HUES48 (cell line): Measurements from ENCODE around the gene TEN1.

ENCODE experiments used
- H3K27ac ChIP-seq: one replicate; pipeline ENCODE4 v1.7.0; 2013; ENCODE audit warnings: low read depth, low read length, inconsistent platforms
- H3K27me3 ChIP-seq: 2 replicates; pipeline ENCODE4 v1.6.1; 2013; ENCODE audit warnings: mild to moderate bottlenecking, low read length; ENCODE audit not compliant: control insufficient read depth, insufficient read depth
- H3K36me3 ChIP-seq: 2 replicates; pipeline ENCODE4 v1.6.1; 2013; ENCODE audit warnings: low read length; ENCODE audit not compliant: control insufficient read depth, insufficient read depth
- H3K4me1 ChIP-seq: 2 replicates; pipeline ENCODE4 v1.6.1; 2013; ENCODE audit warnings: mild to moderate bottlenecking, low read length; ENCODE audit not compliant: control insufficient read depth, insufficient read depth
- H3K4me3 ChIP-seq: 2 replicates; pipeline ENCODE4 v1.5.1; 2013; ENCODE audit warnings: mild to moderate bottlenecking, low read depth, low read length
- H3K9ac ChIP-seq: 2 replicates; pipeline ENCODE4 v1.6.1; 2013; ENCODE audit warnings: mild to moderate bottlenecking, low read depth, low read length, moderate library complexity
- H3K9me3 ChIP-seq: 2 replicates; pipeline ENCODE4 v1.6.1; 2013; ENCODE audit warnings: low read length; ENCODE audit not compliant: control insufficient read depth, insufficient read depth

TEN1 gene

GRCh38 chr17:75996665-75997590 lies 17.9 kb downstream of the TEN1 start:
- Histone ChIP-seq H3K36me3 (peaks cover 17% of the 10 kb centered on the region), H3K4me1 (no peaks in the 10 kb centered on the region), H3K9ac (no peak overlapping the region), H3K27me3 (no peaks in the 10 kb centered on the region), H3K27ac (no peak overlapping the region), H3K4me3 (no peak overlapping the region), H3K9me3 (no peaks in the 10 kb centered on the region)

DNA sequence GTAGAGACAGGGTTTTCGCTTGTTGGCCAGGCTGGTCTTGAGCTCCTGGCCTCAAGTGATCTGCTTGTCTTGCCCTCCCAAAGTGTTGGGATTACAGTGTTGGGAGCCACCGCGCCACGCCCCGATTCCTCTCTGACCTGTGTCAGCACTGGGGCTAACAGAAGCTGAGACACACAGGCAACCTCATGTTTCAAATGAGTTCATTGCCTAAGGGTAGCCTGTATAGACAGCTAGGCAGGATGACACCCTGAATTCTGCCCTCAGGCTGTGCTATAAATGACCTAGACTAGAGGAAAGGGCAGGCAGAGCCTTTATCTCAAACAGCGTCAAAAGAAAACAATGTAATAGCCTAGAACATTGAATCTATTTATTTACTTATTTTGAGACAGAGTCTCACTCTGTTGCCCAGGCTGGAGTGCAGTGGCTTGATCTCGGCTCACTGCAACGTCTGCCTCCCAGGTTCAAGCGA lies 19.3 kb downstream of the TEN1 start:
- Histone ChIP-seq H3K4me3 (no peak overlapping the region), H3K9ac (no peak overlapping the region), H3K27ac (no peak overlapping the region), H3K9me3 (no peaks in the 10 kb centered on the region), H3K27me3 (no peaks in the 10 kb centered on the region), H3K36me3 (peaks cover 22% of the 10 kb centered on the region; the same call in 1 of the 2 replicates), H3K4me1 (no peaks in the 10 kb centered on the region)

DNA sequence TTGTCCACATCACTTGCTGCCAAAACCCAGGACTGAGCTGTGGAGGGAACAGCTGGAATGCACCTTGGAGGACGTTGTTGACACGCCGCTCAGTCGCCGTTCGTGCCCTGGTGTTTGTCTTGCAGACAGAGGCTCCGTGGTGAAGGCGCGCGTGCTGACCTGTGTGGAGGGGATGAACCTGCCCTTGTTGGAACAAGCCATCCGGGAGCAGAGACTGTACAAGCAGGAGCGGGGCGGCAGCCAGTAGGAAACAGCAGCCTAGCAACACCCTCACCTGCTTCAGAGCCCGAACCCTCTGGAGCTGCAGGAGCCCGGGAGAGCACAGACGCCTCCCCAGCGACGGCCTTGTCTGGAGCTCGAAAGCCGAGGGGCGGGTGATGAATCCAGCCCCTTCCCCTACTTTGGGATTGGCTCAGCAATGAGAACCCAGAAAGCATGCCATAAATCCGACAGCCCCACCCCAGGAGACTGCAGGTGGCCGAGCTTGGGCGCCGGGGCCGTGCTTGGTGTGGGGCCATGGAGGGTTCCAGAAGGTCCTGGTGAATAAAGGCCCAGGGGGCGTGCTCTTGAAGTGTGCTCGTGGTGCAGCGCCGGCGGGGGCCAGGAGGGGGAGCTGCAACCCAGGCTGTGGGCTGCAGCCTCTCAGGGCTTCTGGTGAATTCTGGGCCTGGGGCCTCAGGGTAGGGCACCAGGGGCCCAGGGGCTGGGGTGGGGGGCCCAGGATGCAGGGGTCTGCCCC lies 21.1 kb downstream of the TEN1 start:
- Histone ChIP-seq H3K4me3 (no peak overlapping the region), H3K4me1 (no peaks in the 10 kb centered on the region), H3K36me3 (peaks cover 20% of the 10 kb centered on the region; the same call in 1 of the 2 replicates), H3K27ac (no peak overlapping the region), H3K9me3 (no peaks in the 10 kb centered on the region), H3K27me3 (no peaks in the 10 kb centered on the region), H3K9ac (no peak overlapping the region)

- no peak within 1 kb of the TSS for H3K9ac ChIP-seq
- H3K9me3 ChIP-seq = no peaks in the 10 kb centered on the region
- no peaks in the 10 kb centered on the region for H3K4me1 ChIP-seq
- H3K4me3 ChIP-seq = no peak within 1 kb of the TSS
- peaks cover 17% of the 10 kb centered on the region; the same call in 1 of the 2 replicates for H3K36me3 ChIP-seq
- no peaks in the 10 kb centered on the region for H3K27me3 ChIP-seq
- H3K27ac ChIP-seq = no peak within 1 kb of the TSS
These were observed 21.9 kb downstream of the TEN1 start, which contains the start of gene CDK3 for GRCh38 chr17:76000755-76001521. Gene CDK3, plus strand, starts transcription at chr17:76000855. Its CDS starts 571 bp downstream, at chr17:76001426.

GRCh38 chr17:76002100-76002499 lies 23.1 kb downstream of the TEN1 start:
- Histone ChIP-seq H3K4me3 (no peak overlapping the region), H3K9me3 (no peaks in the 10 kb centered on the region), H3K36me3 (peaks cover 17% of the 10 kb centered on the region; the same call in 1 of the 2 replicates), H3K9ac (no peak overlapping the region), H3K4me1 (no peaks in the 10 kb centered on the region), H3K27me3 (no peaks in the 10 kb centered on the region), H3K27ac (no peak overlapping the region)

GRCh38 chr17:76003915-76004314 lies 24.9 kb downstream of the TEN1 start:
- Histone ChIP-seq H3K27ac (no peak overlapping the region), H3K27me3 (no peaks in the 10 kb centered on the region), H3K36me3 (peaks cover 17% of the 10 kb centered on the region; the same call in 1 of the 2 replicates), H3K4me1 (no peaks in the 10 kb centered on the region), H3K9ac (no peak overlapping the region), H3K9me3 (no peaks in the 10 kb centered on the region), H3K4me3 (no peak overlapping the region)

GRCh38 chr17:76004750-76005262 lies 25.8 kb downstream of the TEN1 start:
- peaks cover 17% of the 10 kb centered on the region; the same call in 1 of the 2 replicates for H3K36me3 ChIP-seq
- no peak overlapping the region for H3K9ac ChIP-seq
- no peaks in the 10 kb centered on the region for H3K27me3 ChIP-seq
- no peaks in the 10 kb centered on the region for H3K4me1 ChIP-seq
- H3K27ac ChIP-seq = no peak overlapping the region
- H3K9me3 ChIP-seq = no peaks in the 10 kb centered on the region
- H3K4me3 ChIP-seq = no peak overlapping the region

- Histone ChIP-seq H3K27ac (no peak overlapping the region), H3K4me1 (no peaks in the 10 kb centered on the region)
These were observed 26.5 kb downstream of the TEN1 start for GRCh38 chr17:76005263-76006149.

DNA sequence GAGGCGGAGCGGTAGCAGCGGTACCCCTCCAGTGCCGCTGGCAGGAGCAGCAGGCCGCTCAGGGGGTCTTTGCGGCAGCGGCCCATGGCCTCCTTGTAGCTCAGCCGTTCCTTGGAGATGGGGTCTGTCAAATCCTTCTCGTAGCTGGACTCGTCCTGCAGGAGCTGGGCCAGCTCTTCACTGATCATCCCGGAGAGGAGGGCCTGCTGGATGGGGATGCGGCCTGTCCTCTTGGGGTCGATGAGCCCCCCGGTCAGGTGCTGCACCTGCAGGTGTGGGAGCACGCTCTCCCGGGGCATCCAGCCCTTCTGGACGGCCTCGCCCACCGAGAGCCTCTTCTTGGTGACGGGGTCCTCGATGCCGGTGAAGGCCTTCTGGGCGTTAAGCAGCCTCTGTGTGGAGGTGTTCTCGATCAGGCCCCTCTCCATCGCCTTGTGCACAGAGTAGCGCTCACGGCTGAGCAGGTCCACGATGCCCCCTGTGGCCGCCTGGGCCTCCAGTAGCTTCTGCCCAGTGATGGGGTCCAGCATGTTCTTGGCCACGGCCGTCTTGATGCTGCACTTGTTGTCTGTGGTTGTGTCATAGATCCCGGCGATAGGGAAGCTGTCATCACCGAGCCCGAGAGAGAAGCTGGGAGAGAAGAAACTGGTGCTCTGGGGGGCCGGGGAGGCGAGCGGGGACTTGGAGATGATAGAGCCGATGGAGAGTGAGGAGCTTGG lies 28.2 kb downstream of the TEN1 start:
- Histone ChIP-seq H3K9ac (no peak overlapping the region), H3K4me1 (no peaks in the 10 kb centered on the region)

More at GRCh38 chr17:76005263-76006149, 26.5 kb downstream of the TEN1 start:
- no peak overlapping the region for H3K9ac ChIP-seq
- no peak overlapping the region for H3K4me3 ChIP-seq
- H3K36me3 ChIP-seq = peaks cover 17% of the 10 kb centered on the region; the same call in 1 of the 2 replicates
- no peaks in the 10 kb centered on the region for H3K27me3 ChIP-seq
- no peaks in the 10 kb centered on the region for H3K9me3 ChIP-seq

More for the DNA sequence above, 28.2 kb downstream of the TEN1 start:
- no peak overlapping the region for H3K4me3 ChIP-seq
- H3K27ac ChIP-seq = no peak overlapping the region
- no peaks in the 10 kb centered on the region for H3K27me3 ChIP-seq
- H3K9me3 ChIP-seq = no peaks in the 10 kb centered on the region
- peaks cover 8% of the 10 kb centered on the region; the same call in 1 of the 2 replicates for H3K36me3 ChIP-seq
